ENCODE results near the gene TIAM2.

The TIAM2 gene

GRCh38 chr6:155040901-155041650 lies 46.0 kb downstream of the TIAM2 start:
- no peak overlapping the region for H3K4me3 ChIP-seq (ENCODE audit: low read depth, low read length)
- TF ChIP-seq CTCF (IDR thresholded peaks at IDR 0.05; ENCODE audit: low read depth, low read length, missing control alignments), result no peak
- DNase-seq (ENCODE audit: low read depth), result no peak

- H3K4me3 ChIP-seq (ENCODE audit: low read depth, low read length), result no peak overlapping the region
- TF ChIP-seq CTCF (IDR thresholded peaks at IDR 0.05; ENCODE audit: low read depth, low read length, missing control alignments), result no peak
- DNase-seq (ENCODE audit: low read depth), result no peak
Measured at GRCh38 chr6:155041741-155042279, 46.7 kb downstream of the TIAM2 start.

- no peak for TF ChIP-seq CTCF (IDR thresholded peaks at IDR 0.05; ENCODE audit: low read depth, low read length, missing control alignments)
- H3K4me3 ChIP-seq (ENCODE audit: low read depth, low read length), result no peak overlapping the region
- no peak for DNase-seq (ENCODE audit: low read depth)
Measured at GRCh38 chr6:155042983-155043382, 47.9 kb downstream of the TIAM2 start.

GRCh38 chr6:155045561-155046404 lies 50.7 kb downstream of the TIAM2 start:
- no peak for TF ChIP-seq CTCF (IDR thresholded peaks at IDR 0.05; ENCODE audit: low read depth, low read length, missing control alignments)
- H3K4me3 ChIP-seq (ENCODE audit: low read depth, low read length), result no peak overlapping the region
- no peak for DNase-seq (ENCODE audit: low read depth)

- no peak overlapping the region for H3K4me3 ChIP-seq (ENCODE audit: low read depth, low read length)
- DNase-seq (ENCODE audit: low read depth), result no peak
- no peak for TF ChIP-seq CTCF (IDR thresholded peaks at IDR 0.05; ENCODE audit: low read depth, low read length, missing control alignments)
Measured at GRCh38 chr6:155047523-155047922, 52.4 kb downstream of the TIAM2 start.

- DNase-seq (ENCODE audit: low read depth), result peak; percentile 49
- TF ChIP-seq CTCF (IDR thresholded peaks at IDR 0.05; ENCODE audit: low read depth, low read length, missing control alignments), result no peak
- H3K4me3 ChIP-seq (ENCODE audit: low read depth, low read length), result no peak overlapping the region
Measured at GRCh38 chr6:155050311-155050710, 55.2 kb downstream of the TIAM2 start.
